Keratinocyte (primary cell): ENCODE results near the gene ADCY4. TPM values are rescaled to one million over a fixed set of nuclear protein-coding genes. Genes with fewer than 3 reads are reported as not detected.
"Not testable (repeated sequence)": the region's sequence is repeated elsewhere in the genome, so short reads cannot be mapped to it uniquely, and the experiment has no call there.

Experiments
- DNase-seq: peaks from one replicate; pipeline ENCODE4 v3.0.0-alpha.2; 2011; ENCODE audit warnings: low read depth, missing footprints, low spot score
- FAIRE-seq: peaks from 2 replicates; lab custom pipeline; 2011; peaks lifted over from hg19 to GRCh38; lab: Jason Lieb, UNC
- H2AFZ ChIP-seq: 2 replicates; pipeline ENCODE4 v1.6.0; 2012; ENCODE audit warnings: low read length, control low read depth, inconsistent platforms; ENCODE audit not compliant: control insufficient read depth
- H3K27ac ChIP-seq: 2 replicates; pipeline ENCODE4 v1.5.1; 2011; ENCODE audit warnings: low read length; ENCODE audit not compliant: control insufficient read depth, insufficient read depth
- H3K27me3 ChIP-seq: 3 replicates; pipeline ENCODE4 v1.6.0; 2011; ENCODE audit warnings: low read length; ENCODE audit not compliant: control insufficient read depth, insufficient read depth; ENCODE audit errors: extremely low read depth
- H3K36me3 ChIP-seq, 2 experiments: 2 replicates in 1 of 2; 3 replicates in 1 of 2; pipeline ENCODE4 v1.5.1; 2011; ENCODE audit warnings: low read length in 2 of 2, mild to moderate bottlenecking in 1 of 2; ENCODE audit not compliant: control insufficient read depth in 2 of 2, insufficient read depth in 2 of 2; ENCODE audit errors: extremely low read depth in 1 of 2
- H3K4me1 ChIP-seq: 3 replicates; pipeline ENCODE4 v1.5.1; 2011; ENCODE audit warnings: low read length; ENCODE audit not compliant: control insufficient read depth, insufficient read depth; ENCODE audit errors: extremely low read depth
- H3K4me2 ChIP-seq: 3 replicates; pipeline ENCODE4 v1.6.0; 2011; ENCODE audit warnings: low read depth, low read length; ENCODE audit not compliant: control insufficient read depth, insufficient read depth; ENCODE audit errors: extremely low read depth
- H3K4me3 ChIP-seq, 3 experiments: fragments of 200-600 bp in 1 of 3; sonication (generic) in 1 of 3; 2 replicates in 2 of 3; 3 replicates in 1 of 3; pipeline ENCODE4 v1.5.1; 2011 to 2016; ENCODE audit warnings: low read length in 3 of 3, mild to moderate bottlenecking in 3 of 3, control low read depth in 2 of 3, inconsistent platforms in 1 of 3, low read depth in 1 of 3, mixed read lengths in 1 of 3, mixed run types in 1 of 3, moderate library complexity in 1 of 3; ENCODE audit not compliant: control insufficient read depth in 2 of 3, insufficient read depth in 2 of 3; ENCODE audit errors: extremely low read depth in 1 of 3
- H3K79me2 ChIP-seq: 2 replicates; pipeline ENCODE4 v1.6.0; 2012; ENCODE audit warnings: low read length; ENCODE audit not compliant: control insufficient read depth, insufficient read depth
- H3K9ac ChIP-seq: 3 replicates; pipeline ENCODE4 v1.6.0; 2011; ENCODE audit warnings: low read length; ENCODE audit not compliant: control insufficient read depth, insufficient read depth; ENCODE audit errors: extremely low read depth
- H3K9me1 ChIP-seq: 3 replicates; pipeline ENCODE4 v1.6.0; 2011; ENCODE audit warnings: low read length; ENCODE audit not compliant: control insufficient read depth, insufficient read depth; ENCODE audit errors: extremely low read depth
- H3K9me3 ChIP-seq: 2 replicates; pipeline ENCODE4 v1.5.1; 2012; ENCODE audit warnings: low read depth, low read length; ENCODE audit not compliant: control insufficient read depth
- H4K20me1 ChIP-seq: 3 replicates; pipeline ENCODE4 v1.6.0; 2011; ENCODE audit warnings: low read length; ENCODE audit not compliant: control insufficient read depth, insufficient read depth; ENCODE audit errors: extremely low read depth
- CTCF ChIP-seq, 3 experiments: IDR thresholded peaks in 1 of 3; conservative IDR thresholded peaks in 1 of 3; optimal IDR thresholded peaks in 1 of 3; 2 replicates in 2 of 3; 3 replicates in 1 of 3; pipeline versions ENCODE3 to v1.5.1; 2011; ENCODE audit warnings: low read length in 3 of 3, mild to moderate bottlenecking in 3 of 3, moderate library complexity in 2 of 3, control low read depth in 1 of 3, inconsistent platforms in 1 of 3; ENCODE audit not compliant: insufficient read depth in 2 of 3; ENCODE audit errors: extremely low read depth in 1 of 3
- EZH2 ChIP-seq: IDR thresholded peaks from one replicate; pipeline ENCODE4 v1.6.1; 2012; ENCODE audit warnings: inconsistent platforms, mild to moderate bottlenecking, low read length, moderate library complexity
- dilution Hi-C: fragments of 300-500 bp; cut with MboI; formaldehyde crosslinking; loops from one replicate; pipeline ENCODE4 v1.7.0; 2020; ENCODE audit warnings: low sequenced_read_pairs; ENCODE audit not compliant: extremely low pct_ligation_motif_present
- polyA plus RNA-seq, 5 experiments: library from polyadenylated mRNA; depleted of rRNA in 3 of 5; stranded (reverse) in 3 of 5; stranded (forward) in 1 of 5; unstranded in 1 of 5; fragments of >200 nt; gene quantifications; 1 replicate in 1 of 5; 2 replicates in 3 of 5; 3 replicates in 1 of 5; pipeline versions ENCODE4 v1.2.1 to v1.2.3, GENCODE V29; 2011 to 2012; ENCODE audit warnings: missing spikeins in 2 of 5, low read depth in 1 of 5, low replicate concordance in 1 of 5

The ADCY4 gene
- polyA plus RNA-seq, 1 donor (not counting 4 experiments of a cell fraction or from before 2014, with no cell fraction given): 0.21 TPM

GRCh38 chr14:24355009-24355408 is 20.1 kb upstream of the ADCY4 start:
- Histone ChIP-seq H4K20me1 (no peaks in the 10 kb centered on the region), H3K79me2 (no peaks in the 10 kb centered on the region), H3K36me3 (no peaks in the 10 kb centered on the region), H3K9ac (no peak overlapping the region), H3K9me1 (no peaks in the 10 kb centered on the region), H3K4me3 (no peak overlapping the region), H2AFZ (no peak overlapping the region), H3K27me3 (no peaks in the 10 kb centered on the region), H3K9me3 (no peaks in the 10 kb centered on the region), H3K4me1 (no peaks in the 10 kb centered on the region), H3K4me2 (no peak overlapping the region), H3K27ac (no peak overlapping the region)
- DNase-seq (no peak), FAIRE-seq (no peak)
- TF ChIP-seq CTCF (optimal IDR thresholded peaks at IDR 0.05 in 1 of 3, IDR thresholded peaks at IDR 0.05 in 1 of 3, conservative IDR thresholded peaks at IDR 0.05 in 1 of 3; ENCODE audit: extremely low read depth in 1 of 3, insufficient read depth in 2 of 3, low read length in 3 of 3): no peak
- TF ChIP-seq EZH2: no peak
- dilution Hi-C loops: no loop called here

- H4K20me1 ChIP-seq, FAIRE-seq, H3K4me1 ChIP-seq, dilution Hi-C loops, H3K9me3 ChIP-seq, H3K79me2 ChIP-seq, H3K9me1 ChIP-seq, H3K27me3 ChIP-seq, H2AFZ ChIP-seq, H3K9ac ChIP-seq, H3K27ac ChIP-seq, DNase-seq, H3K36me3 ChIP-seq, H3K4me3 ChIP-seq: not testable (repeated sequence)
- H3K4me2 ChIP-seq: peak overlapping the region; percentile 19
Observed at GRCh38 chr14:24354482-24354825, 19.6 kb upstream of the ADCY4 start.
